ENCODE data around the gene CMBL.
"Not testable (repeated sequence)": the region's sequence is repeated elsewhere in the genome, so short reads cannot be mapped to it uniquely, and the experiment has no call there.

CMBL gene

DNA sequence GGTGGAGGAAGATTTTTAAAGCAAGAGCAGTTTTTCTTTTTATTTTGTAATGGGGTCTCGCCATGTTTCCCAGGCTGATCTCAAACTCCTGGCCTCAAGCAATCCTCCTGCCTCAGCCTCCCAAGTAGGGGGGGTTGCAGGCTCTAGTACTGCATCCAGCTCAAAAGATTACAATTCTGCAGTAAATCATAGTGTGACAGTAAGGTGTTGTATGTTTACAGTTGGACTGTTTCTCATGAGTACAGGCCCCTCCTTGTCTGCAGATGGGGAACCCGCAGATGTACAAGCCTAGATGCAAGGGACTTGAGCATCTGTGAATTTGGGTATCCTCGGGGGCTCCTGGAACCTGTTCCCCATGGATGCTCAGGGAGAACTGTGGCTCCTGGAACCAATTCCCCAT, 54.3 kb downstream of the CMBL start:
- DNase-seq, result no peak

DNA sequence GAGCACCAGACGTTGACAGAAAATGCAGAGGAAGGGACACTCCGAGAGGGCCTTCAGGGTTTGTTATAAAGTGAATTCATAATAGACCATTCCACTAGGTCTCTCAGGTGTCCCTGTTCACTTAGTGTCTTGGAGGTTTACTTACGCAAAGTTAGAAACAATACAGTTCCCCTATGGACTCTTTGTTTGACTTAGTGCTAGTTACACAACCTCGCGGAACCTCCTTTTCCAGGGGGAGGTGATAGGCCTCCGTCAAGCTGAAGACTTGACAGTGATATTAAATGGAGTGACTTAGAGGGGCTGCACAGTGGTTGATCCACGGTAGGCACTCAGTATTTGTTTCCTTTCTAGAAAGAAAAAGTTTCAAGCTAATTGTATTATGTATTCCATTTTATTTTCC, 56.3 kb downstream of the CMBL start:
- no peak for DNase-seq

DNA sequence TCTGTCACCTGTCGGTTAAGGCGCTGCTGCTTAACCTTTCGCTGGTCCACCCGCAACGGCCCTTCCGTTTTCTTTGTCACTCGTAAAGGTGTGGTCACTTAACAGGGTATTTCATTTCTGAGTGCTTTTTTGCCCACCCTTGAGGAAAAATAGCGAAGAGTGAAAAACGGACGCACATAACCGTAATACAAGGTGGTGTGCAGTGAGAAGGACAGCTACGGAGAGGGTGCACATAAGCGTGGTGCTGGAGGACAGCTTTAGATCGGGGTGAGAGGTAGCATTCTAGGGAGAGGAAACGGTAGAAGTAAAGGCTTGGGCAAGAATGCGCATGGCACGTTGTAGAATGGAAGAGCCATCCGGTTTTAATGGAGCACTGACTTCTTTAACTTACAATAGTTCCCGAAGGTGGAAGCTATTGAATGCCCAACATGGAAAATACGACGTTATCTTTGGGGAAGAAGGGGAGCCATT, 56.9 kb downstream of the CMBL start:
- no peak for DNase-seq

- peak; percentile 97 for DNase-seq
These were observed 57.5 kb downstream of the CMBL start, which contains the start of gene CCT5 for GRCh38 chr5:10249948-10250805. Gene CCT5 (plus strand): TSS chr5:10250280. CDS start chr5:10250341, 61 bp downstream.

DNA sequence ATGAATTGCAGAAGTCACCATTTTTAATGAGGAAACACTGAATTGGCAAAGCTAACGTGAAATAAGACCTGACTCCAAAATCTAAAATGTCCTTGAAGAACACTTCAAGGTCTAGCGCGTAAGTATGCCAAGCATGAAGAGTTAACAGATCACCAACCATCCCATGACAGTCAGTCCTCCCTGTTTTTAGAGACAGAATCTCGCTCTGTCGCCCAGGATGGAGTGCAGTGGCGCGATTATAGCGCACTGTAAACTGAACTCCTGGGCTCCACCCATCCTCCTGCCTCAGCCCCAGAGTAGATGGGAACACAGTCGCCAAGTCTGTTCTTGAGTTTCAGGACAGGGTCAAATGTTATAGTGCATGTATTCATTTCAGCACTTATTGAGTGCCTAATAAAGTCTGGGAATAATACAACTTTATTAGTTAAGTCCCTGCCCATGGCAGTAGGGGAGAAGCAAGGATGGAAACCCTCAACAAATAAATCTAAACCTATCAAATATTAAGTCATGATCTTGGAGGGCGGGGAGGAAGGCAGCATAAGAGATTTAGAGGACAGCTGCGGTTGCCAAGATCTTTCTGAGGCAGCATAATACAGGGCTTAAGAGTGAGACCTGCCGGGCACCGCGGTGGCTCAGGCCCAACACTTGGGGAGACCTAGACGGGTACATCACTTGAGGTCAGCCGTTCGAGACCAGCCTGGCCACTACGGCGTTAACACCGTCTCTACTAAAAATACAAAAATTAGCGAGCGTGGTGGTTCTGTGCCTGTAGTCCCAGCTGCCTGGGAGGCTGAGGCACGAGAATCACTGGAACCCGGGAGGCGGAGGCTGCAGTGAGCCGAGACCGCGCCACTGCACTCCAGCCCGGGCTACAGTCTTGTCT, 59.1 kb downstream of the CMBL start:
- DNase-seq, result no peak

GRCh38 chr5:10247217-10247616, 60.5 kb downstream of the CMBL start:
- not testable (repeated sequence) for DNase-seq

DNA sequence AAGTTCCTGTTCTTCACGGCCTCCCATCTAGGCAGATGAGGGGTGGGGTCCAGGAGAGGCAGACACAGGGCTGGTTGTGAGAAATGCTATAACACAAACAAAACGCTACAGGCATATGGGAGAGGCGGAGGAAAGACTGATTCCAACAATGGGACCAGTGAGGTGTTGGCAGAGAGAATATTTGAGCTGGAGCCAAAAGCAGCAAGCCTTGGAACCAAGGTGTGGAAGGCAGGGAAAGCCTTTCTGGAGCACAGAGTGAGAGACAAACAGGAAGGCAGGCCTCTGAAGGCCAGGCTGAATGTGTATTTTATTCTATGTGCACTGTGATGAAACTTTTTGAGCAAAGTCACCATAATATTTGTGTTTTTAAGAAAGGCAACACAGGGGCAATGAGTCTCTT, 60.9 kb downstream of the CMBL start:
- no peak for DNase-seq

- no peak for DNase-seq
These were observed 63.3 kb downstream of the CMBL start for GRCh38 chr5:10244342-10244944.

DNA sequence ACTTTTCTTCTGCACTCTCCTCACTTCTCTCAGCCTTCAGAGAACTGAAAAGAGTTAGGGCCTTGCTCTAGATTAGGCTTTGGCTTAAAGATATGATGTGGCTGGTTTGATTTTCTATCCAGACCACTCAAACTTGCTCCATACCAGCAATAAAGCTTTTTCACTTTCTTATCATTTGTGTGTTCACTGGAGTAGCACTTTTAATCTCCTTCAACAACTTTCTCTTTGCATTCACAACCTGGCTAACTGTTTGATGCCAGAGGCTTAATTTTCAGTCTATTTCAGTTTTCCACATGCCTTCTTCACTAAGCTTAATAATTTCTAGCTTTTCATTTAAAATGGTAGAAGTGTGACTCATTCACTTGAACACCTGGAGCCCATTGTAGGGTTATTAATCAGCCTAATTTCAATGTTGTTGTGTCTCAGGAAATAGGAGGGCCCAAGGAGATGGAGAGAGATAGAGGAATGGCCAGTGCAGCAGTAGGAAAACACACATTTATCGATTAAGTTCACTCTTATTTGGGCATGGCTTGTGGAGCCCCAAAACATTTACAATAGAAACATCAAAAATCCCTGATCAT, 64.0 kb downstream of the CMBL start:
- no peak for DNase-seq

GRCh38 chr5:10235350-10235749, 72.4 kb downstream of the CMBL start:
- DNase-seq, result no peak

DNA sequence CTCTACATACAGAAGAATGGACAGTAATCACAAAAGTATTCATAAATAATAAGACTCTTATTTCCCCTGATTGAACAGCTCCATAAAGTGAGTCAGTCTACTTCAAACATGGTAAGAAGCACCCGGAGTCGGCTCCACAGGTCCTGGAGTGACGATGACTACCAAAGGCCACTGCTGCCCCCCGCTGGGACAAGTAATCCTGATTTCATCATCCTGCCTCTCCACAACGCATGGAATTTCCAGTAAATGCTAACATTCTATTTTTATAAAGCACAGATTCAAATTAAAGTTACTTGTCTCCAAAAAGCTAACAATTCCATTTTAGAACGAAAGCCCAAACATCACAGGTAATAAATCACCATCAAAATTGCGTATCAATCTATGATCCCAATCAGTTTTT, 74.2 kb downstream of the CMBL start:
- no peak for DNase-seq

DNA sequence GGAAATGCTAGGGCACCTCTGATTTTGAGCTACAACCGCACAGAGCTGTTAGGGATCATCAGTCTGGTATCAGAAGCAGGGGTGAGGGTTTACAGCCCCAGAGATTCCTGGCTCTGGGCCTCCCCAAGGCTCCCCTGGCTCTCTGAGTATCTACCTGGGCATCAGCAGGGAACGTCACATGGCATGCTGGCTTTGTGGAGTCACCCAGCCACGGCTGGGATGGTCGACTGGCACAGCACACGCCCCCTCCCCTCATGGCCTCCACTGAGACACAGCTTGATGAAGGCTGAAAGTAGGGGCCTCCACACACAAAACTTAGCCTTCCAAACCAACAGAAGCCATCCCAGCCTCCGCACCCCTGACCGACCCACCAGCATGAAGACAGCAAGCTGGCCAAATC, 74.7 kb downstream of the CMBL start:
- no peak for DNase-seq

- no peak for DNase-seq
These were observed 75.3 kb downstream of the CMBL start for GRCh38 chr5:10232386-10232785.

DNA sequence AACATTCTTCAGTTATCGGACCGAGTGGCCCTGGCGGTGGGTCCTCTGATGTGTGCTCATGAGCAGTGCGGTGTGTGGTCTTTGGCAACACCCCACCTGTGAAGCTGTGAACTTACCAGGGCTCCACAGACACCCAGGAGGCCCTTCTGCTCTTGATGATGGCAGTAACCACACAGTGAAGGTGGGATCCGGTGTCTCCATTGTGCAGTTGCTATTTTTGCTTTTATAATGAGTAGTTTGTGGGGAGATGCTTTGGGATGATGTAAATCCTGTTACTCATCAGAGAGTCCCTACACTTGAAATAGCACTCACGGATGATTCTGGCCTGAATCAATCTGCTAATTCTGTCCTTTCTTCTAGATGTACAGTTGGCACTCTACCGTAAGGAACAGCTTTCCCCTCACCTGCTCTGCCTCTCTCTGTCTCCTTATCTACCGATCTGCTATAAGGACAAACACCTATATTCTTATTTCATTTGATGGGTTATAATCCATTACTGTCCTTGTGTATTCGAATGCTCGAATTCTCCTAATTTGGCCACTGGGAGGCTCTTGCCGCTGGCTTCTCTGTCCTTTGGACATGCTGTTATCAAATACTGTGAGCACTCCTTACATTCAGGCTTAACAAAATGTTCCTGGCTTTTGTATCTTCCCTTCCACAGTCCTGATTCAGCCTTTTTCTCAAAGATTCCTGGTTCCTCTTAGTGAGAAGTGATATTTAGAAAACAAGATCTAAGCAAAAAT, 78.2 kb downstream of the CMBL start:
- DNase-seq, result no peak

- DNase-seq, result no peak
These were observed 79.4 kb downstream of the CMBL start for GRCh38 chr5:10228288-10228687.
